GM13977 (cell line): ENCODE data around the gene TMEM163.

Experiments
- DNase-seq: peaks from one replicate; pipeline ENCODE4 v3.0.0; 2012; ENCODE audit warnings: low spot score
- in situ Hi-C: fragments of 300-500 bp; cut with MboI; formaldehyde crosslinking; loops from one replicate; pipeline ENCODE4 v1.12.0; 2022; ENCODE audit warnings: low sequenced_read_pairs, low pct_unique_long_range_greater_than_20kb, mixed read lengths, inconsistent platforms; ENCODE audit not compliant: unreplicated experiment
- TF ChIP-seq, protein P1 (sequence below): IDR thresholded peaks from 2 replicates; pipeline ENCODE4 v1.5.1; 2012; ENCODE audit warnings: mild to moderate bottlenecking, control low read depth; ENCODE audit not compliant: insufficient read depth; ENCODE audit errors: extremely low read depth, missing control alignments

TMEM163 gene

DNA sequence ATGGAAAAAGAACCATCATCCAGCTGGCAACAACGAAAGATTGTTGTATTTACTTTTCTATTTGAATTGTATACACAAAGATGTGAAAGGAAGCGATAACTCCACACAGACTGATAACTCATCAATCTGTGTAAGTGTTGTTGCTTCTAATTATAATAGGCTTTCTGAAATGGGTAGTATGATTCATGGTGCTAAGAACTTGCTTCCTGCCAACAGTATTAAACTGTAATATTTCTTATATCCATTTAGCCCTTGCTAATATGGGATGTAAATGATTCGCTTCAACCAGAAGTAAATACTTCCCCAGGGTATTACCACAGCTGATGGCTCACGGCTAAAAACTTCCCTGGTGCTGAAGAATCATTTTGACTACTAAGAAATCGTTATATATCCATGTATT, 70.2 kb downstream of the TMEM163 start:
- in situ Hi-C loops, result no loop called here
- TF ChIP-seq, protein P1, sequence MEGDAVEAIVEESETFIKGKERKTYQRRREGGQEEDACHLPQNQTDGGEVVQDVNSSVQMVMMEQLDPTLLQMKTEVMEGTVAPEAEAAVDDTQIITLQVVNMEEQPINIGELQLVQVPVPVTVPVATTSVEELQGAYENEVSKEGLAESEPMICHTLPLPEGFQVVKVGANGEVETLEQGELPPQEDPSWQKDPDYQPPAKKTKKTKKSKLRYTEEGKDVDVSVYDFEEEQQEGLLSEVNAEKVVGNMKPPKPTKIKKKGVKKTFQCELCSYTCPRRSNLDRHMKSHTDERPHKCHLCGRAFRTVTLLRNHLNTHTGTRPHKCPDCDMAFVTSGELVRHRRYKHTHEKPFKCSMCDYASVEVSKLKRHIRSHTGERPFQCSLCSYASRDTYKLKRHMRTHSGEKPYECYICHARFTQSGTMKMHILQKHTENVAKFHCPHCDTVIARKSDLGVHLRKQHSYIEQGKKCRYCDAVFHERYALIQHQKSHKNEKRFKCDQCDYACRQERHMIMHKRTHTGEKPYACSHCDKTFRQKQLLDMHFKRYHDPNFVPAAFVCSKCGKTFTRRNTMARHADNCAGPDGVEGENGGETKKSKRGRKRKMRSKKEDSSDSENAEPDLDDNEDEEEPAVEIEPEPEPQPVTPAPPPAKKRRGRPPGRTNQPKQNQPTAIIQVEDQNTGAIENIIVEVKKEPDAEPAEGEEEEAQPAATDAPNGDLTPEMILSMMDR, result no peak
- no peak for DNase-seq

DNA sequence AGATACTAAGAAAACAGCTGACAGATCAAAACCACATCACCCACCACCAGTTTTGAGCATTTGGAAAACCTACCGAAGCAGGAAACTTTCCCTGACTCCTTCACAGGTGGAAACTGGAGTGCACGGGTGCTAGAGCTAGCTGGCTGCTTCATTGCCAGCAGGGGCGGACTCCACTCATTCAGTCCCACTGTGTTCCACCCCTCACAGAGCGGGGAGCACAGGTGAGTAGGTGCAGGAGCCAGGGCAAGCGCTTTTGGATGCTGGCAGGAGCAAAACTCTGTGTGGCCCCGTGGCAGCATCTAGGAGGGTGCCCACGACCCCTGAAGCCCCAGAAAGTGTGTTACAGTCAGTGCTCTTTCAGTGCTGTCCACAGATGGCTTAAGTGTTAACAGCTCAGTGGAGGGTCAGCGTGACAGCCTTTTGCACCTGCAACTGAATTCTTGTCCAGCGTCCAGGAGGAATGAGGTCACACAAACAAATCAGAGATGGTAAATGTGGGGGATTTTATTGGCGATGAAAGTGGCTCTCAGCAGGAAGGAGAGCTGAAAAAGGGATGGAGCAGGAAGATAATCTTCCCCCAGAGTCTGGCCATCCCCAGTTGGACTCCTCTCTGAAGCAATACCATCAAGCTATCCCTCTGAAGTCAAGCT, 71.1 kb downstream of the TMEM163 start:
- in situ Hi-C loops, result no loop called here
- TF ChIP-seq, protein P1, result no peak
- DNase-seq, result no peak

DNA sequence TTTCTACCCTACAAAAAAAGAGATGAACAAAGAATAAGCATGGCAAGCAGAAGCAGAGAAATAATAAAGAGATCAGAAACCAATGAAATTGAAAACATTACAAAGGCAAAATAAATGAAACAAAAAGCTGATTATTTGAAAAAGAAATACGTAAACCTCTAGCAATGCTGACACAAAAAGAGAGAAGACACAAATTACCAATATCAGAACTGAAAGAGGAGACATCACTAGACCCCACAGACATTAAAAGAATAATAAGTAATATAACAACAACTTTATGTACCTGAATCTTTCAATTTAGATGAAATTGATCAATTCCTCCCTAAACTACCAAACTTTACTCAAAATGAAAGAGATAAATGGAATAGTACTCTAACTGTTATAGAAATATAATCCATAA, 75.9 kb downstream of the TMEM163 start:
- in situ Hi-C loops, result no loop called here
- TF ChIP-seq, protein P1, result no peak

DNA sequence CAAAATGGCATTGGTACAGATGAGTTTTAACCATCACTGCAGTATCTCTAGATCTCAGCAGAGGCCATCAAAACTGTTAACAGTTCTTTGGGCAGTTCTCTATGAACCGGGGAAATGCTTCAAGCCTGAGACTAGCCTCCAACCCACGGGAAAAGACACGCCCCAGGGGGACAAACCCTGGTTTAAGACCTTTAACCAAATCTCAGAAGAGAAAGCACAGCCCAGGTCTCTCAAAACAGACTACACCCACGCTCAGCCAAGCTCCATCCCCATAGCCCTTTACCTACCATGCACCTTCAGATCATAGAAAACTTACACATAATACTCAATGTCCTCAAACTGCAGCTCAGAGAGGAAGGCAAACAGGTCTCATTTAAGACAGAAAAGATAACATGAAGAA, 78.3 kb downstream of the TMEM163 start:
- peak; percentile 20 for DNase-seq
- TF ChIP-seq, protein P1, result no peak
- in situ Hi-C loops, result no loop called here

More for the DNA sequence above, 75.9 kb downstream of the TMEM163 start:
- DNase-seq, result no peak

DNA sequence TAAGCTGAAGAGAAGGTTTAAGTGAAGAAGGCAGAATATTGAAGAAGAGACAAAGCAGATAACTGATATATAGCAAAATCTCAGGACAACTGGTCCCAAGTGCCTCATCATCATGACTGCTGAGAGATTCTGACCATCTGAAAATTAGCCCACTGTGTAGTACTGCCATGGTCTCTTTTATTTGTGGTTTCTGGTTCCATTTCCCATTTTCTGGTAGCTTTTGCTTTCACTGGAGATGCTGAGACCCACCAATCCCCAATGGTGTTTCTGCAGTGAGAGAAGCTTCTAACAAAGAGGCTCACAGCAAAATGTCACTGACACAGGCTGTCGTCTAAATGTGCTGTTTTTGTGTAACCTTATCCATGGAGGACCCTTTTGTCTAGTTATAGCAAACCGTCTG, 79.5 kb downstream of the TMEM163 start:
- TF ChIP-seq, protein P1, result no peak
- no peak for DNase-seq
- in situ Hi-C loops, result no loop called here

DNA sequence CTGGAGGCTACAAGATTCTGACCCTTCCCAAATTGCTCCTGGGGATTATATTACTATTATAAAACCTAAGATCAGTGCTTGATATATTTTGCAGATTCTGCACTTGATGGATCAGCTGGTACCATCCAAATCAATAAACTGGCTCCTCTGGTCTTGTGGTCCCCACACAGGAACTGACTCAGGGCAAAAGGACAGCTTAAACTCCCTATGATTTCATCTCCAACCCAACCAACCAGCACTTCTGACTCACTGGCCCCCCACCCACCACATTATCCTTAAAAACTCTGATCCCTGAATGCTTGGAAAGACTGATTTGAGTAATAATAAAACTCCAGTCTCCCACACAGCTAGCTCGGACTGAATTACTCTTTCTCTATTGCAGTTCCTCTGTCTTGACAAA, 82.1 kb downstream of the TMEM163 start:
- TF ChIP-seq, protein P1, result no peak
- in situ Hi-C loops, result no loop called here
- no peak for DNase-seq
